A673 (cell line): ENCODE measurements around the gene ALOX15. TPM values are rescaled to one million over a fixed set of nuclear protein-coding genes. Genes with fewer than 3 reads are reported as not detected.
"Not testable (repeated sequence)": the region's sequence is repeated elsewhere in the genome, so short reads cannot be mapped to it uniquely, and the experiment has no call there.

ENCODE experiments used
- Bru-seq: library from RNA; stranded (reverse); fragments of 400-500 nt; gene quantifications from one replicate; lab custom pipeline; 2021; lab: Mats Ljungman, UMichigan
- BruChase-seq, 2 experiments: library from RNA; stranded (reverse); fragments of 400-500 nt; gene quantifications; one replicate each; lab custom pipeline; 2021; lab: Mats Ljungman, UMichigan
- BruUV-seq: library from RNA; stranded (reverse); fragments of 400-500 nt; replicated peaks from 2 replicates; lab custom pipeline; 2021; lab: Mats Ljungman, UMichigan
- CTCF ChIA-PET: fragments of 300-600 bp; sonication (Branson Sonifier 250); formaldehyde crosslinking; loops from one replicate; lab custom pipeline; 2022; ENCODE audit warnings: antibody characterized with exemption; lab: Charles Lee
- POLR2A ChIA-PET: fragments of 300-600 bp; sonication (Branson Sonifier 250); formaldehyde crosslinking; loops from one replicate; lab custom pipeline; 2022; ENCODE audit warnings: antibody characterized with exemption; ENCODE audit not compliant: low non-redundant PET; lab: Charles Lee
- DNase-seq: peaks from one replicate; pipeline ENCODE4 v3.0.0-alpha.2; 2015; ENCODE audit warnings: low spot score
- H3K27ac ChIP-seq: fragments of 200-600 bp; sonication (generic); 2 replicates; pipeline ENCODE4 v1.5.1; 2016; ENCODE audit warnings: mixed run types, low read depth, mild to moderate bottlenecking, mixed read lengths, antibody characterized with exemption, low read length; ENCODE audit not compliant: poor library complexity, severe bottlenecking
- H3K27me3 ChIP-seq: fragments of 200-600 bp; sonication (generic); replicated peaks from 2 replicates; pipeline ENCODE4 v1.6.1; 2017; ENCODE audit warnings: mixed run types, low read depth, mild to moderate bottlenecking, mixed read lengths, antibody characterized with exemption, low read length; ENCODE audit not compliant: insufficient read depth, poor library complexity
- H3K36me3 ChIP-seq: fragments of 200-600 bp; sonication (generic); 2 replicates; pipeline ENCODE4 v1.6.1; 2016; ENCODE audit warnings: mixed run types, mild to moderate bottlenecking, mixed read lengths, antibody characterized with exemption, low read length; ENCODE audit not compliant: insufficient read depth, poor library complexity, severe bottlenecking
- H3K4me1 ChIP-seq: fragments of 200-600 bp; sonication (generic); 2 replicates; pipeline ENCODE4 v1.6.1; 2017; ENCODE audit warnings: mixed run types, mild to moderate bottlenecking, mixed read lengths, antibody characterized with exemption, low read length; ENCODE audit not compliant: insufficient read depth, poor library complexity, severe bottlenecking
- H3K4me3 ChIP-seq: fragments of 200-600 bp; sonication (generic); 2 replicates; pipeline ENCODE4 v1.5.1; 2016; ENCODE audit warnings: low read depth, mixed run types, mild to moderate bottlenecking, mixed read lengths, low read length; ENCODE audit not compliant: poor library complexity, severe bottlenecking
- H3K9me3 ChIP-seq: fragments of 200-600 bp; sonication (generic); 2 replicates; pipeline ENCODE4 v1.6.1; 2016; ENCODE audit warnings: mixed run types, low read depth, mild to moderate bottlenecking, mixed read lengths, antibody characterized with exemption, low read length; ENCODE audit not compliant: poor library complexity, severe bottlenecking
- EZH2 ChIP-seq: fragments of 200-600 bp; sonication (generic); IDR thresholded peaks from 2 replicates; pipeline ENCODE4 v1.6.1; 2017; ENCODE audit warnings: borderline replicate concordance, low read depth, mild to moderate bottlenecking, mixed read lengths, antibody characterized with exemption, low read length; ENCODE audit not compliant: poor library complexity, severe bottlenecking
- intact Hi-C: fragments of 100-400 bp; cut with micrococcal nuclease; formaldehyde crosslinking; loops from one replicate; pipeline ENCODE4 v1.10.0; 2022; ENCODE audit not compliant: unreplicated experiment
- long read RNA-seq: library from polyadenylated mRNA; stranded (forward); transcript quantifications from one replicate; pipeline ENCODE4 v2.0.0, GENCODE V29; 2022
- total RNA-seq: library from RNA; stranded (reverse); gene quantifications from 2 replicates; pipeline ENCODE4 v1.2.3, GENCODE V29; 2021
- TF ChIP-seq, protein P1 (sequence below): fragments of 300-800, 200-600 bp; sonication (generic); conservative IDR thresholded peaks from 2 replicates; pipeline ENCODE4 v1.5.1; 2017; ENCODE audit warnings: low read depth, mild to moderate bottlenecking, antibody characterized with exemption, low read length, moderate library complexity, mixed read lengths

Gene ALOX15, protein sequence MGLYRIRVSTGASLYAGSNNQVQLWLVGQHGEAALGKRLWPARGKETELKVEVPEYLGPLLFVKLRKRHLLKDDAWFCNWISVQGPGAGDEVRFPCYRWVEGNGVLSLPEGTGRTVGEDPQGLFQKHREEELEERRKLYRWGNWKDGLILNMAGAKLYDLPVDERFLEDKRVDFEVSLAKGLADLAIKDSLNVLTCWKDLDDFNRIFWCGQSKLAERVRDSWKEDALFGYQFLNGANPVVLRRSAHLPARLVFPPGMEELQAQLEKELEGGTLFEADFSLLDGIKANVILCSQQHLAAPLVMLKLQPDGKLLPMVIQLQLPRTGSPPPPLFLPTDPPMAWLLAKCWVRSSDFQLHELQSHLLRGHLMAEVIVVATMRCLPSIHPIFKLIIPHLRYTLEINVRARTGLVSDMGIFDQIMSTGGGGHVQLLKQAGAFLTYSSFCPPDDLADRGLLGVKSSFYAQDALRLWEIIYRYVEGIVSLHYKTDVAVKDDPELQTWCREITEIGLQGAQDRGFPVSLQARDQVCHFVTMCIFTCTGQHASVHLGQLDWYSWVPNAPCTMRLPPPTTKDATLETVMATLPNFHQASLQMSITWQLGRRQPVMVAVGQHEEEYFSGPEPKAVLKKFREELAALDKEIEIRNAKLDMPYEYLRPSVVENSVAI
- 0.13 TPM in 1 of 2 replicates, not detected in the other for total RNA-seq
- percentile 14 among the genes with signal in this experiment for Bru-seq, nascent RNA
- BruChase-seq, experiment 1, labeled RNA remaining after a 2-hour chase: percentile 13 among the genes with signal in this experiment
- BruChase-seq, experiment 2, labeled RNA remaining after a 6-hour chase: percentile 21 among the genes with signal in this experiment
- long read RNA-seq: 0 reads

DNA sequence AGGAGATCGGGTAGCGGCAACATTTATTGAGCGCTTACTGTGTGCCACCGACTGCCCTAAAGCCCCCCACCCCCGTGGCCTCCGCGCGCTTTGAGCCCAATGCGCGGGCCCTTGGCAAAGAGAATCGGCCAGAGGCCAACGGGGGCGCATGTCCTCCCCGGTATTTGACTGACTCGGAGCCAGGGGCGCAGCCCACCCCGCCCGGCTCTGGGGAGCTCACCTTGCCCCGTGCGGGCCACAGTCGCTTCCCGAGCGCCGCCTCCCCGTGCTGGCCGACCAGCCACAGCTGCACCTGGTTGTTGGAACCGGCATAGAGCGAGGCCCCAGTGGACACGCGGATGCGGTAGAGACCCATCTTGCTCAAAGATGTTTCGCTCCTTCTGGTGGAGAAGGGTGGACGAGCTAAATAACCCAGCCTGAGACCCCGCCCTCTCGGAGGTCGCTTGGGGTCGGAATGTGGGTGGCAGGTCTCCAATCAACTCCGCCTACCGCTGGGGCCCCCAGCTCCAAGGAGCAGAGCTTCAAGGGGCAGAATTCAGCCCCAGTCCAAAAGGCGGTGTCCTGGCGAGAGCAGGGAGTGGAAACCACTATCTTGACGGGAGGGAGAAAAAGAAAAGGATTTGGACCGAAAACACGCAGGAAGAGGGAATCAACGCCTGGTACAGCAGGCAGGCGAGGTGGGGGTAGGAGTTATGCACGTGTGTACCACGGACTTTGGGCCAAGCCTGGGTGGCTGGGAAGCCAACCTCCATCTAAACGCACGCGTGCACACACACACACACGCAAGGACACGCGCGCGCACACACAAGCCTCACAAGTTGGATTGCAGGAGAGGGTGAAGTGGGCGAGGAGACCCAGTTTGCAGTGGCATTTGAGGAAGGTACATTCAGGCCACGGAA, at the start of gene ALOX15:
Gene ALOX15 (minus strand): TSS at position 382 of the 899 bp plus-strand sequence. CDS start 27 bp downstream, at position 355.
- no peak within 1 kb of the TSS for H3K4me3 ChIP-seq
- H3K27me3 ChIP-seq: peaks cover 65% of the 10 kb centered on the region
- H3K4me1 ChIP-seq: peaks cover 14% of the 10 kb centered on the region
- no peak for DNase-seq
- CTCF ChIA-PET: interaction anchor here (1.1 kb wide), 1 partner anchor 74 kb away, joined by 3 read pairs; no protein-coding TSS in a partner anchor
- TF ChIP-seq, protein P1, sequence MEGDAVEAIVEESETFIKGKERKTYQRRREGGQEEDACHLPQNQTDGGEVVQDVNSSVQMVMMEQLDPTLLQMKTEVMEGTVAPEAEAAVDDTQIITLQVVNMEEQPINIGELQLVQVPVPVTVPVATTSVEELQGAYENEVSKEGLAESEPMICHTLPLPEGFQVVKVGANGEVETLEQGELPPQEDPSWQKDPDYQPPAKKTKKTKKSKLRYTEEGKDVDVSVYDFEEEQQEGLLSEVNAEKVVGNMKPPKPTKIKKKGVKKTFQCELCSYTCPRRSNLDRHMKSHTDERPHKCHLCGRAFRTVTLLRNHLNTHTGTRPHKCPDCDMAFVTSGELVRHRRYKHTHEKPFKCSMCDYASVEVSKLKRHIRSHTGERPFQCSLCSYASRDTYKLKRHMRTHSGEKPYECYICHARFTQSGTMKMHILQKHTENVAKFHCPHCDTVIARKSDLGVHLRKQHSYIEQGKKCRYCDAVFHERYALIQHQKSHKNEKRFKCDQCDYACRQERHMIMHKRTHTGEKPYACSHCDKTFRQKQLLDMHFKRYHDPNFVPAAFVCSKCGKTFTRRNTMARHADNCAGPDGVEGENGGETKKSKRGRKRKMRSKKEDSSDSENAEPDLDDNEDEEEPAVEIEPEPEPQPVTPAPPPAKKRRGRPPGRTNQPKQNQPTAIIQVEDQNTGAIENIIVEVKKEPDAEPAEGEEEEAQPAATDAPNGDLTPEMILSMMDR: no peak
- peak; percentile 80 for TF ChIP-seq EZH2
- no peak within 1 kb of the TSS for H3K27ac ChIP-seq
- H3K9me3 ChIP-seq: no peaks in the 10 kb centered on the region
- POLR2A ChIA-PET: no interaction called here
- no TSS peak for BruUV-seq
- H3K36me3 ChIP-seq: no peaks in the 10 kb centered on the region
- intact Hi-C loops: no loop called here

DNA sequence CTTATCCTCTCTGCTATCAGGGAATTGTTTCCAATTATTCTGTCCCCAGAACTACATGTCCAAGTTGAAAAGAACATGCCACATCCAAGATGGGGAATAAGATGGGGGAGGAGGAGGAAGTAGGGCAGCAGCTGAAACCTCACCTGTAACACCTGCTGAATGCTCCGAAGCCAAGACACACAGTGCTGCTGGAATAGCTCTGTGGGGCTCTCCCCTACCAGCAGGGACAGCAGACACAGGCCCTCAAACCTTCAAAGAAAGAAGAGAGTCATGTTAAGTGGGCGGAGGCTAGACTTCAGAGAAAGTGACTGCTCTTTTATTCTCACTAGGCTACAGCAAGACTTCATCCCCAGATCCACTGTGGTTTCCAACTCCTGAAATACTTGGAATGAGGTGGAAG, 49.3 kb upstream of the ALOX15 start:
- H3K36me3 ChIP-seq: peaks cover 50% of the 10 kb centered on the region
- DNase-seq: no peak
- H3K9me3 ChIP-seq: no peaks in the 10 kb centered on the region
- H3K4me1 ChIP-seq: no peaks in the 10 kb centered on the region
- intact Hi-C loops: no loop called here
- no peak overlapping the region for H3K4me3 ChIP-seq
- no TSS peak for BruUV-seq
- ChIA-PET POLR2A (no interaction called here), CTCF (no interaction called here)
- TF ChIP-seq, protein P1: no peak
- no peak for TF ChIP-seq EZH2
- H3K27ac ChIP-seq: no peak overlapping the region
- H3K27me3 ChIP-seq: no peaks in the 10 kb centered on the region

DNA sequence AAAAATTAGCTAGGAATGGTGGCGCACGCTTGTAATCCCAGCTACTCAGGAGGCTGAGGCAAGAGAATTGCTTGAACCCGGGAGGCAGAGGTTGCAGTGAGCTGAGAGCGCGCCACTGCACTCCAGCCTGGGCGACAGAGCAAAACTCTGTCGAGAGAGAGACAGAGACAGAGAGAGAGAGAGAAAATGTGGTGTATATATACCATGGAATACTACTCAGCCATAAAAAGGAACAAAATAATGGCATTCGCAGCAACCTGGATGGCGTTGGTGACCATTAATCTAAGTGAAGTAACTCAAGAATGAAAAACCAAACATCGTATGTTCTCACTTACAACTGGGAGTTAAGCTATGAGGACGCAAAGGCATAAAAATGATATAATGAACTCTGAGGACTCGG, 48.4 kb upstream of the ALOX15 start:
- not testable (repeated sequence) for DNase-seq

DNA sequence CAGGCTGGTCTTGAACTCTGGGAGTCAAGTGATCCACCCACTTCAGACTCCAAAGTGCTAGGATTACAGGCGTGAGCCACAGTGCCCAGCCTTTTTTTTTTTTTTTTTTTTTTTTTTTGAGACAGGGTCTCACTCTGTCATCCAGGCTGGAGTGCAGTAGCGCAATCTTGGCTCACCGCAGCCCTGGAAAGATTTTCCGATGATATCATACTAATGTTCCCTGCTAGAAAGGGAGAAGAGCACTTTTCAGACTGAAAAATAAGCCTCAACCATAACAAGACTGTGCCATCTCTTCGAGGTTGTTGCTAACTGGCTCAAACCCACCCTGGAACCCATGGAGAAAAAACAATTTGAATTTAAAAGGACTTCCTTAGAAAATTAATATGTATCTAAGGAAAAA, 42.3 kb upstream of the ALOX15 start:
- DNase-seq, CTCF ChIA-PET, H3K27ac ChIP-seq, H3K4me3 ChIP-seq, intact Hi-C loops, BruUV-seq, H3K9me3 ChIP-seq, H3K4me1 ChIP-seq, H3K27me3 ChIP-seq: not testable (repeated sequence)
- POLR2A ChIA-PET: interaction anchor here (0.6 kb wide), 1 partner anchor 14 kb away, joined by 9 read pairs; no protein-coding TSS in a partner anchor
- peaks cover 59% of the 10 kb centered on the region for H3K36me3 ChIP-seq

More for the DNA sequence above, 48.4 kb upstream of the ALOX15 start:
- BruUV-seq, intact Hi-C loops, H3K9me3 ChIP-seq, H3K4me3 ChIP-seq, CTCF ChIA-PET, POLR2A ChIA-PET, H3K27ac ChIP-seq, H3K27me3 ChIP-seq, H3K4me1 ChIP-seq: not testable (repeated sequence)
- peaks cover 55% of the 10 kb centered on the region for H3K36me3 ChIP-seq
